ACC112 (cell line): Measurements from ENCODE around the gene KIF15.

Experiments used
- H2AFZ ChIP-seq: fragments of 200-600 bp; sonication (generic); one replicate; pipeline ENCODE4 v1.6.0; 2017; ENCODE audit warnings: antibody characterized with exemption, low read length; ENCODE audit not compliant: unreplicated experiment
- H3K27ac ChIP-seq: fragments of 200-600 bp; sonication (generic); 2 replicates; pipeline ENCODE4 v1.5.1; 2014; ENCODE audit warnings: low read depth, mild to moderate bottlenecking, antibody characterized with exemption, low read length, moderate library complexity
- H3K27me3 ChIP-seq: fragments of 200-600 bp; sonication (generic); 2 replicates; pipeline ENCODE4 v1.6.1; 2014; ENCODE audit warnings: mild to moderate bottlenecking, antibody characterized with exemption, low read length, moderate library complexity, mixed read lengths; ENCODE audit not compliant: insufficient read depth
- H3K36me3 ChIP-seq: fragments of 200-600 bp; sonication (generic); 2 replicates; pipeline ENCODE4 v1.6.1; 2016; ENCODE audit warnings: mild to moderate bottlenecking, antibody characterized with exemption, low read length, moderate library complexity, mixed read lengths; ENCODE audit not compliant: insufficient read depth
- H3K4me1 ChIP-seq: fragments of 200-600 bp; sonication (generic); one replicate; pipeline ENCODE4 v1.6.1; 2016; ENCODE audit warnings: low read length, mixed read lengths; ENCODE audit not compliant: insufficient read depth, unreplicated experiment, control insufficient read depth
- H3K4me3 ChIP-seq: fragments of 200-600 bp; sonication (generic); 2 replicates; pipeline ENCODE4 v1.5.1; 2014; ENCODE audit warnings: mild to moderate bottlenecking, low read depth, low read length
- H3K79me2 ChIP-seq: fragments of 200-600 bp; sonication (generic); one replicate; pipeline ENCODE4 v1.6.0; 2016; ENCODE audit warnings: low read length; ENCODE audit not compliant: control insufficient read depth, unreplicated experiment, insufficient read depth

Gene KIF15

GRCh38 chr3:44899683-44900367 is 138.2 kb downstream of the KIF15 start:
- Histone ChIP-seq H3K36me3 (no peaks in the 10 kb centered on the region), H3K4me1 (no peaks in the 10 kb centered on the region), H3K4me3 (no peak overlapping the region), H2AFZ (no peak overlapping the region), H3K27ac (no peak overlapping the region), H3K79me2 (no peaks in the 10 kb centered on the region), H3K27me3 (no peaks in the 10 kb centered on the region)

DNA sequence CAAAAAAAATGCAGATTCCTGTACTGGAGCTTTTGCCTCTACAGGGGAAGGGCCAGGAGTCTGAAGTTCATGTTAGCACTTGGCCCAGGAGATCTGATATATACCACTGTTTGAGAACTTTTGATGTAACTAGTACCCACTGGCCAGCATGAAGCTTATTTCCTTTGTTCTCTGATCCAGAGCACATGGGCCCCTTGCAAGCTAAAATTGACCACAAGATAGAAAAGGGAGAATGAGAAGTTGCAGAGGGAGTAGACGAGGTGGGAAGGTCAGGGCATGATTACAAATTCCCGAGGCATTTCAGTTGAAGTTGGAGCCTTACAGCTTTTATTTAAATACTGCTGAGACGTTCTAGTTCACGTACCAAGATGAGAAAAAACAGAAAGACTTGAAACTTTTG is 141.0 kb downstream of the KIF15 start:
- H3K4me3 ChIP-seq, result no peak overlapping the region
- H3K27ac ChIP-seq, result no peak overlapping the region

More for the DNA sequence above, 141.0 kb downstream of the KIF15 start:
- Histone ChIP-seq H3K79me2 (no peaks in the 10 kb centered on the region), H2AFZ (no peak overlapping the region), H3K27me3 (no peaks in the 10 kb centered on the region), H3K36me3 (no peaks in the 10 kb centered on the region), H3K4me1 (no peaks in the 10 kb centered on the region)
